HEK293 (cell line): ENCODE data around the gene PABPC3.

Experiments used
- CTCF ChIA-PET: fragments of 350-600 bp; formaldehyde crosslinking; extraction: SDS; loops from one replicate; lab custom pipeline; 2021; ENCODE audit warnings: antibody characterized with exemption; lab: Yijun Ruan, JAX
- POLR2A ChIA-PET: fragments of 300-600 bp; formaldehyde crosslinking; extraction: SDS; loops from one replicate; lab custom pipeline; 2020; ENCODE audit warnings: antibody characterized with exemption, inconsistent platforms; lab: Yijun Ruan, JAX
- H3K27ac ChIP-seq: fragments of 200-500 bp; sonication (Bioruptor generic); 2 replicates; pipeline ENCODE4 v1.5.1; 2014; ENCODE audit warnings: low read depth, low read length, control low read depth, inconsistent platforms; ENCODE audit errors: extremely low read depth
- H3K36me3 ChIP-seq, 2 experiments: fragments of 200-500 bp in 1 of 2; sonication (Bioruptor generic) in 1 of 2; 1 replicate in 1 of 2; 2 replicates in 1 of 2; pipeline ENCODE4 v1.5.1; 2014 to 2017; ENCODE audit warnings: inconsistent platforms in 2 of 2, low read length in 2 of 2; ENCODE audit not compliant: control insufficient read depth in 2 of 2, insufficient read depth in 1 of 2
- H3K4me1 ChIP-seq: fragments of 200-500 bp; sonication (Bioruptor generic); 2 replicates; pipeline ENCODE4 v1.5.1; 2014; ENCODE audit warnings: mild to moderate bottlenecking, low read length, inconsistent platforms; ENCODE audit not compliant: control insufficient read depth, insufficient read depth
- H3K4me3 ChIP-seq: 2 replicates; pipeline ENCODE4 v1.5.1; 2011; ENCODE audit warnings: low read depth, mild to moderate bottlenecking, control low read depth, low read length, moderate library complexity
- H3K9me3 ChIP-seq: fragments of 200-500 bp; sonication (Bioruptor generic); 2 replicates; pipeline ENCODE4 v1.5.1; 2014; ENCODE audit warnings: low read depth, low read length, inconsistent platforms; ENCODE audit not compliant: control insufficient read depth, insufficient read depth
- EGR2 ChIP-seq: fragments of 450-650 bp; formaldehyde crosslinking; IDR thresholded peaks from 2 replicates; pipeline ENCODE4 v1.5.1; 2016; ENCODE audit warnings: low read depth, missing biosample characterization, missing genetic modification characterization
- FEZF1 ChIP-seq: fragments of 450-650 bp; formaldehyde crosslinking; IDR thresholded peaks from 2 replicates; pipeline ENCODE4 v1.5.1; 2016; ENCODE audit warnings: missing biosample characterization, missing genetic modification characterization
- GFI1B ChIP-seq: fragments of 450-650 bp; formaldehyde crosslinking; IDR thresholded peaks from 2 replicates; pipeline ENCODE4 v1.5.1; 2016; ENCODE audit warnings: missing biosample characterization, missing genetic modification characterization
- GLIS2 ChIP-seq: fragments of 450-650 bp; formaldehyde crosslinking; IDR thresholded peaks from 2 replicates; pipeline ENCODE4 v1.5.1; 2016; ENCODE audit warnings: missing biosample characterization, missing genetic modification characterization
- HOXD13 ChIP-seq: sonication (generic); formaldehyde crosslinking; IDR thresholded peaks from 2 replicates; pipeline ENCODE4 v1.8.0; 2022; ENCODE audit warnings: missing genetic modification reagents, borderline replicate concordance
- MEIS1 ChIP-seq: sonication (generic); formaldehyde crosslinking; IDR thresholded peaks from 2 replicates; pipeline ENCODE4 v1.8.1; 2022; ENCODE audit warnings: missing genetic modification reagents, mild to moderate bottlenecking, borderline replicate concordance
- SP2 ChIP-seq: fragments of 450-650 bp; formaldehyde crosslinking; IDR thresholded peaks from 2 replicates; pipeline ENCODE4 v1.5.1; 2016; ENCODE audit warnings: missing biosample characterization, missing genetic modification characterization
- TRIM28 ChIP-seq: IDR thresholded peaks from 2 replicates; pipeline ENCODE4 v1.6.1; 2011; ENCODE audit warnings: low read length, control low read depth, borderline replicate concordance
- ZBTB7A ChIP-seq: fragments of 450-650 bp; formaldehyde crosslinking; IDR thresholded peaks from 2 replicates; pipeline ENCODE4 v1.5.1; 2016; ENCODE audit warnings: low read depth, missing biosample characterization, missing genetic modification characterization
- ZFHX2 ChIP-seq: fragments of 450-650 bp; formaldehyde crosslinking; conservative IDR thresholded peaks from 2 replicates; pipeline ENCODE4 v1.5.1; 2016; ENCODE audit warnings: missing biosample characterization, missing genetic modification characterization
- ZNF114 ChIP-seq: fragments of 450-650 bp; formaldehyde crosslinking; IDR thresholded peaks from 2 replicates; pipeline ENCODE4 v1.5.0; 2017; ENCODE audit warnings: missing biosample characterization, missing genetic modification characterization
- ZNF138 ChIP-seq: fragments of 450-650 bp; formaldehyde crosslinking; IDR thresholded peaks from 2 replicates; pipeline ENCODE4 v1.5.1; 2016; ENCODE audit warnings: missing biosample characterization, missing genetic modification characterization, borderline replicate concordance
- ZNF146 ChIP-seq: fragments of 450-650 bp; formaldehyde crosslinking; IDR thresholded peaks from 2 replicates; pipeline ENCODE4 v1.5.1; 2016; ENCODE audit warnings: missing biosample characterization, missing genetic modification characterization
- ZNF157 ChIP-seq: fragments of 450-650 bp; formaldehyde crosslinking; IDR thresholded peaks from 2 replicates; pipeline ENCODE4 v1.5.1; 2016; ENCODE audit warnings: missing biosample characterization, missing genetic modification characterization
- ZNF16 ChIP-seq: fragments of 450-650 bp; formaldehyde crosslinking; IDR thresholded peaks from 2 replicates; pipeline ENCODE4 v1.5.1; 2016; ENCODE audit warnings: low read depth, missing biosample characterization, missing genetic modification characterization
- ZNF214 ChIP-seq: fragments of 450-650 bp; formaldehyde crosslinking; IDR thresholded peaks from 2 replicates; pipeline ENCODE4 v1.5.1; 2017; ENCODE audit warnings: missing biosample characterization, mild to moderate bottlenecking, missing genetic modification characterization, borderline replicate concordance
- ZNF23 ChIP-seq: fragments of 450-650 bp; formaldehyde crosslinking; IDR thresholded peaks from 2 replicates; pipeline ENCODE4 v1.5.1; 2016; ENCODE audit warnings: missing biosample characterization, missing genetic modification characterization, borderline replicate concordance
- ZNF394 ChIP-seq: fragments of 450-650 bp; formaldehyde crosslinking; IDR thresholded peaks from 2 replicates; pipeline ENCODE4 v1.5.1; 2016; ENCODE audit warnings: missing biosample characterization, missing genetic modification characterization, mild to moderate bottlenecking, moderate library complexity, borderline replicate concordance
- ZNF521 ChIP-seq: fragments of 450-650 bp; formaldehyde crosslinking; IDR thresholded peaks from 2 replicates; pipeline ENCODE4 v1.5.1; 2017; ENCODE audit warnings: missing biosample characterization, mild to moderate bottlenecking, missing genetic modification characterization
- ZNF549 ChIP-seq: fragments of 450-650 bp; IDR thresholded peaks from 2 replicates; pipeline ENCODE4 v1.5.1; 2018; ENCODE audit warnings: missing biosample characterization, missing genetic modification characterization, mild to moderate bottlenecking, inconsistent platforms, moderate library complexity
- ZNF629 ChIP-seq: fragments of 450-650 bp; formaldehyde crosslinking; IDR thresholded peaks from 2 replicates; pipeline ENCODE4 v1.5.1; 2017; ENCODE audit warnings: missing biosample characterization, missing genetic modification characterization
- ZNF768 ChIP-seq: fragments of 450-650 bp; formaldehyde crosslinking; IDR thresholded peaks from 2 replicates; pipeline ENCODE4 v1.5.1; 2018; ENCODE audit warnings: missing biosample characterization, mild to moderate bottlenecking, missing genetic modification characterization
- ZNF792 ChIP-seq: fragments of 450-650 bp; formaldehyde crosslinking; IDR thresholded peaks from 2 replicates; pipeline ENCODE4 v1.5.1; 2016; ENCODE audit warnings: missing biosample characterization, missing genetic modification characterization
- TF ChIP-seq, protein P1 (sequence below): fragments of 450-650 bp; formaldehyde crosslinking; optimal IDR thresholded peaks from 2 replicates; pipeline ENCODE3; 2016; ENCODE audit warnings: missing biosample characterization, mild to moderate bottlenecking, missing genetic modification characterization
- TF ChIP-seq, protein P2 (sequence below): fragments of 450-650 bp; formaldehyde crosslinking; IDR thresholded peaks from 2 replicates; pipeline ENCODE4 v1.5.1; 2016; ENCODE audit warnings: missing biosample characterization, missing genetic modification characterization, low read depth

PABPC3 gene

DNA sequence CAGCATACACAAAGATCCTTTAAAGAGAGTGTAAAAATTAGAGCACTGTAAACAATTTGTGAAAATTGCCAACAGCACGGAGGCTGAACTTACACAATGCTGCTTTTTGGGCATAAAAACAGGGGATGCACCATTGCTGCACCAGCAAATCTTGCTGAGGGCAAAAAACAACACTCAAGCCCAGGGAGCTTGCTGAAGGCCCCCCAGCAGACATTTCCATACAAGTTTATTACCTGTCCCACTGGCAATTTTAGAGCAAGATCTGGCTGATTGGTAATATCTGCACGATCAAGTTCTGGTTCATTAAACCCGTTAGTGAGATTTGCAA is 41.8 kb downstream of the PABPC3 start (continued):
- TF ChIP-seq, protein P1, sequence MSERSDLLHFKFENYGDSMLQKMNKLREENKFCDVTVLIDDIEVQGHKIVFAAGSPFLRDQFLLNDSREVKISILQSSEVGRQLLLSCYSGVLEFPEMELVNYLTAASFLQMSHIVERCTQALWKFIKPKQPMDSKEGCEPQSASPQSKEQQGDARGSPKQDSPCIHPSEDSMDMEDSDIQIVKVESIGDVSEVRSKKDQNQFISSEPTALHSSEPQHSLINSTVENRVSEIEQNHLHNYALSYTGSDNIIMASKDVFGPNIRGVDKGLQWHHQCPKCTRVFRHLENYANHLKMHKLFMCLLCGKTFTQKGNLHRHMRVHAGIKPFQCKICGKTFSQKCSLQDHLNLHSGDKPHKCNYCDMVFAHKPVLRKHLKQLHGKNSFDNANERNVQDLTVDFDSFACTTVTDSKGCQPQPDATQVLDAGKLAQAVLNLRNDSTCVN (tag by site-specific recombination): no peak
- TF ChIP-seq ZNF114 (tag by site-specific recombination) (no peak), ZBTB7A (tag by site-specific recombination) (no peak), FEZF1 (tag by site-specific recombination) (no peak)
- TF ChIP-seq, protein P2, sequence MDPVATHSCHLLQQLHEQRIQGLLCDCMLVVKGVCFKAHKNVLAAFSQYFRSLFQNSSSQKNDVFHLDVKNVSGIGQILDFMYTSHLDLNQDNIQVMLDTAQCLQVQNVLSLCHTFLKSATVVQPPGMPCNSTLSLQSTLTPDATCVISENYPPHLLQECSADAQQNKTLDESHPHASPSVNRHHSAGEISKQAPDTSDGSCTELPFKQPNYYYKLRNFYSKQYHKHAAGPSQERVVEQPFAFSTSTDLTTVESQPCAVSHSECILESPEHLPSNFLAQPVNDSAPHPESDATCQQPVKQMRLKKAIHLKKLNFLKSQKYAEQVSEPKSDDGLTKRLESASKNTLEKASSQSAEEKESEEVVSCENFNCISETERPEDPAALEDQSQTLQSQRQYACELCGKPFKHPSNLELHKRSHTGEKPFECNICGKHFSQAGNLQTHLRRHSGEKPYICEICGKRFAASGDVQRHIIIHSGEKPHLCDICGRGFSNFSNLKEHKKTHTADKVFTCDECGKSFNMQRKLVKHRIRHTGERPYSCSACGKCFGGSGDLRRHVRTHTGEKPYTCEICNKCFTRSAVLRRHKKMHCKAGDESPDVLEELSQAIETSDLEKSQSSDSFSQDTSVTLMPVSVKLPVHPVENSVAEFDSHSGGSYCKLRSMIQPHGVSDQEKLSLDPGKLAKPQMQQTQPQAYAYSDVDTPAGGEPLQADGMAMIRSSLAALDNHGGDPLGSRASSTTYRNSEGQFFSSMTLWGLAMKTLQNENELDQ: no peak

DNA sequence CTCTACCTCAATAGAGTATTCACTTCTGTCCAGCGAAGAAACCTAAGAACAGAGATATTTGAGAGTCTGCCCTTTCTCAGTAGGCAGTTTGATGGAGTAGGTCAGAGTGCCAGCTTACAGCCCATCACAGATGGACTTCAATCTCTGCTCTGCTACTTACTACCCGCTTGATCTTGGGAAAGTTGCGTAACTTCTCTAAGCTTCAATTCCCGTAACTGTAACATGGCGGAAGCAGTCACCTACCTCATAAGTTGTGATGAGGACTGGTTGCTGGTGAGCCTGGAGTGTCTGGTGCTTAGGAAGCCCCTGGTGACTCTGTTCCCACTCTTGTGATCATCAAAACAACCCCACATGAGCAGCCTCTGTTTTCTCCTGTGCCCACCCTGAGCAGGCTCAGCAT is 45.1 kb downstream of the PABPC3 start:
- CTCF ChIA-PET: no interaction called here
- TF ChIP-seq ZNF16 (tag by site-specific recombination) (no peak), ZNF792 (tag by site-specific recombination) (no peak), ZNF138 (tag by site-specific recombination) (no peak), ZBTB7A (tag by site-specific recombination) (no peak), HOXD13 (no peak)

DNA sequence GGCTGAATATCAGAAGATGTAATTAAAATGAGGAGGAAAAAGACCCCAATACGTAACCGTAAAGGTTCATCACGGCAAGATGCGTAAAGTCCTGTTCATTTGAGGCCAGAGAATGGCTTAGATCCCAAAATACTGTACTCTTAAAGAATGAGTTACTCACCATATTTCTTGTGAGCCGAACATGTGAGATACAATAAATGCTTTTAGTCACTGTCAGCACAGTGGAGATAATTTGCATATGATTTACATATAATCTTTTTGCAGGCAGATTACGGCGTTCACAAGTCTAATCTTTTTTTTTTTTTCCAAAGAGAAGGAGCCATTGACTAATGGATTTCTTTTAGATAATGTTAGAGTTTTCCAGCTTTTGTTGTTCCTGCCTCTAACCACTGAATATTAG is 47.8 kb downstream of the PABPC3 start:
- ChIA-PET POLR2A (no interaction called here), CTCF (no interaction called here)
- TF ChIP-seq ZNF549 (tag by site-specific recombination): no peak
- no peak for TF ChIP-seq ZNF629 (tag by site-specific recombination)
- no peak for TF ChIP-seq ZFHX2 (tag by site-specific recombination)
- no peak for TF ChIP-seq ZNF214 (tag by site-specific recombination)
- no peak for TF ChIP-seq GFI1B (tag by site-specific recombination)
- no peak for TF ChIP-seq ZNF146 (tag by site-specific recombination)
- TF ChIP-seq TRIM28: no peak
- H3K36me3 ChIP-seq: no peaks in the 10 kb centered on the region
- H3K9me3 ChIP-seq: no peaks in the 10 kb centered on the region
- no peak overlapping the region for H3K4me3 ChIP-seq
- no peaks in the 10 kb centered on the region for H3K4me1 ChIP-seq
- no peak overlapping the region for H3K27ac ChIP-seq

More for the DNA sequence above, 45.1 kb downstream of the PABPC3 start:
- H3K9me3 ChIP-seq: no peaks in the 10 kb centered on the region
- H3K4me1 ChIP-seq: no peaks in the 10 kb centered on the region
- H3K4me3 ChIP-seq: no peak overlapping the region
- no peak overlapping the region for H3K27ac ChIP-seq
- H3K36me3 ChIP-seq: no peaks in the 10 kb centered on the region
- POLR2A ChIA-PET: no interaction called here

DNA sequence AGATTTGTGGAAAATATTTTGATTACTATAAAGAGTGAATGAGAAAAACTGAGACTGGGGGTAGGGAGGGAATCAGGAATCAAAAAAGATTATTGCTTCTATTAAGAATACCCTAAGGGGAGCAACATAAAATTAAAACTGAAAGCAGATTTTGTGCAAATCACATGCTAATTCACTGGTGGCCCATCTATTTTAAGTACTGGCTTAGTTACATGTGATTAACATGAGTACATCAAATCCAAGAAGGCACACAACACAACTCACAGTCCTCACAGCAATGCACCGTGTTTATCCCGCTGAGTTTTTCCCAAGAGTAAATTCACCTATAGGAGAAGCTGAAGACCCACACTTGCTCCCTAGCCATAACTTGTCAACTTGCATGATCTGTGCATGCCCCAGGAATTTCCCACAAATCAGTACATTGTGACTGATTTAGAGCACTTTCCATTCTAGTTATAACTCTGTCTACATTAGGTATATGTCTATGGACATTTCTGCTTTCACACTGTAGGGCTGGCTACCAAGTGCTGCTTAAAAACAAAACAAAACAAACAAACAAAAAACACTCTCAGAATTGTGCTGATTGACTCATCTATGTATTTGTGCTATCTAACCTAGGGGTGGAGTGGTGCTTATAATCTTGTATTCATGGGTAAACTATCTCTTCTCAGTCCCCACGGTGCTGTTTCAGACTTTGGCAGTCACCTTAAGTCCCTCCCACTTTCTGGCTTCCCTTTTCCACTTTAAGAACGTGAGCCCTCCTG is 51.9 kb downstream of the PABPC3 start:
- no peaks in the 10 kb centered on the region for H3K9me3 ChIP-seq
- CTCF ChIA-PET: no interaction called here
- no peaks in the 10 kb centered on the region for H3K4me1 ChIP-seq
- H3K27ac ChIP-seq: no peak overlapping the region
- H3K36me3 ChIP-seq: no peaks in the 10 kb centered on the region
- POLR2A ChIA-PET: no interaction called here
- H3K4me3 ChIP-seq: no peak overlapping the region
- TF ChIP-seq GLIS2: no peak
- no peak for TF ChIP-seq GFI1B (tag by site-specific recombination)
- TF ChIP-seq EGR2 (tag by site-specific recombination): no peak
- TF ChIP-seq ZNF394 (tag by site-specific recombination): no peak
- no peak for TF ChIP-seq ZNF23 (tag by site-specific recombination)
- TF ChIP-seq, protein P2: no peak
- TF ChIP-seq FEZF1 (tag by site-specific recombination): no peak
- no peak for TF ChIP-seq ZNF521 (tag by site-specific recombination)
- TF ChIP-seq SP2 (tag by site-specific recombination): no peak
- TF ChIP-seq MEIS1 (CRISPR knock-in tag): no peak
- no peak for TF ChIP-seq ZNF768 (tag by site-specific recombination)
- TF ChIP-seq ZNF157 (tag by site-specific recombination): no peak
